GM12873 (cell line): ENCODE measurements around the gene HRCT1.

Source experiments
- CTCF ChIP-seq: IDR thresholded peaks from 2 replicates; pipeline ENCODE4 v1.5.1; 2012; ENCODE audit warnings: low read depth, mild to moderate bottlenecking, moderate library complexity, low read length, control low read depth; ENCODE audit not compliant: insufficient read depth; ENCODE audit errors: missing control alignments

HRCT1 gene

DNA sequence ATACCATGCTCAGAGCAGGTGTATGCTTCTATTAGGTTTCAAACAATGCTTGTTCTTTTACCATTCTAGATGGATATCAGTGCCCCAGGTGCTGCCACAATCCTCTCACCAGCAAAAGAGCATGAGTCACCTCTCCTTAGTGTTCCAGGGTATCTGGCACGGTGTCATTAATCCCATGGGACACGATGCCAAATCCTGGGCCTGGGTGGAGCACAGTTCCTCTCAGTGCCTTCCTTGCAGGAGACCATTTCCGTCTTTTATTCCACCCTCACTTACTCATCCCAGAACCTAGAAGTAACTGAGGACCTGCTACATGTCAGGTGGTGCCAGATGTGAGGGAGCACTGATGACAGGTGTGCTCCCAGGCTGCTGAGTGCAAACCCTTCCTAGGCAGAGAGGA lies 34.5 kb upstream of the HRCT1 start:
- TF ChIP-seq CTCF, result no peak

DNA sequence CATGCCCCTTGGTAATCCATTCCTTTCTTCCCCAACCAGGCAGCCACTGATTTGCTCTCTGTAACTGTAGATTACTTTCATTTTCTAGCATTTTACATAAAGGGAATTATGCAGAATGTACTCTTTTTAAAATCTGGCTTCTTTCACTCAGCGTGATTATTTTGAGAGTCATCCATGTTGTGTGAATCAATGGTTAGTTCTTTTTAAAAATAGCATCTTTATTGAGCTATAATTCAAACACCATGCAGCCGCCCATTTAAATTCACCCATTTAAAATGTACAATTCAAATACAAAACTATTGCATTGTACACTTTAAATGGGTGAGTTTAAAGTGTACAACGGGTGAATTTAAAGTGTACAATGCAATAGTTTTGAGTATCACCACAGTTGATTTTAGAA lies 33.5 kb upstream of the HRCT1 start:
- TF ChIP-seq CTCF, result no peak

GRCh38 chr9:35882263-35882848 lies 23.6 kb upstream of the HRCT1 start:
- peak; percentile 93 for TF ChIP-seq CTCF

DNA sequence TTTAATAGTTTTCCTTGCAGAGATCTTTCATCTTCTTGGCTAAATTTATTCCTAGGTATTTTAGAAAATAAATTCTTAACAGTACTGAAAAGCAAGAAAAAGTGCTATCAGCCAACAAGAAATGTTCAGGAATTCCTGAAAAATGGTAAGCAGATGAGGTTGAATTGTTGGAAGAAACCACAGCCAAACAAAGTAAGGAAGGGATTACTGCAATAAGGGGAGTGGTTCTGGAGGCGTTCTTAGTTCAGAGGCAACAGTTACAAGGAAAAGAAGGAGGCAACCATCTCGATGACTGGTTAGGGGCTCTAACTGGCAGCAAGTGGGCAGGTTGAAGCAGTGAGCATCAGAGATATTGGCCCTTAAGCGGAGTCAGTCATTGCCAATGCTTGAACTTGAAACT lies 23.0 kb upstream of the HRCT1 start:
- TF ChIP-seq CTCF, result no peak

DNA sequence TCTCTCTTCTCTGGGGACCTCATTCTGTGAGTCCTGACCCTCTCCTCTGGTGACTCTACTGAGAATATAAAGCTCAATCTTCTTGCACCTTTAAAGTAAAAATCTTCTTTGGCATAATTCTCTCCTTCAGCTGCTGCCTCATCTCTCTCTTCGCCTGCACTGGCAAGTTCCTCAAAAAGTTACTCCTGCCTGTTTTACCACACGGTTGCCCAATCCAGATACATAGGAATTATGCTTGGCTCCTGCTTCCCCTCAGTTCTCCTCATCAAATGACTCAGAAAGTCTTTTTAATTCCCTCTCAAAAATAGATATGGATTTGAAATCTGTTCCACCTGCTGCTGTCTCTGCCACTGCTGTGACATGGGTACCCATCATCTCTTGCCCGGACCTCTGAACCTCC lies 14.4 kb upstream of the HRCT1 start:
- no peak for TF ChIP-seq CTCF

DNA sequence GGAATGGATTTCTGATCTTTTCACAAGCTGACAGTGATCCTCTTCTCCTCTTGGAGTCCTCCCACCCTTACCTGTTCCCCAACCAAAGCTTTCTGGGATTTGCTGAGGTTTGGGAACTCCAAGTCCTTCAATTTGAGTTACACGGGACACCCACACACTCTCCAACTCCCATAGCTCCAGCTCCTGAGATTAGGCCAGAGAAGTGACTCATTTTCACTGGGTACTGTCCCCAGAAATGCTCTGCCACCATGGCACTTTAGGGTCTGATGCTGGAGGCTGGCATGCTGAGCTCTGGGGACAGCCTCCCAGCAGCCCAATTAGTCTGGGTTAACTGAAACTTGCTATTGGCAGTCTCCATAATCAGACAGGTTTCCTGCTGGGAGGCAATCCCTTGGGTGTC lies 14.0 kb upstream of the HRCT1 start:
- no peak for TF ChIP-seq CTCF

GRCh38 chr9:35896570-35896969 lies 9.4 kb upstream of the HRCT1 start:
- no peak for TF ChIP-seq CTCF
